GM18519 (cell line): ENCODE data around the gene PFKFB3.

Source experiments
- ATAC-seq: cut with Tn5 transposase; IDR thresholded peaks from one replicate; pipeline ENCODE4 v1.9.1; 2021; ENCODE audit warnings: mild to moderate bottlenecking, moderate library complexity; ENCODE audit not compliant: unreplicated experiment, low FRiP score

The PFKFB3 gene

DNA sequence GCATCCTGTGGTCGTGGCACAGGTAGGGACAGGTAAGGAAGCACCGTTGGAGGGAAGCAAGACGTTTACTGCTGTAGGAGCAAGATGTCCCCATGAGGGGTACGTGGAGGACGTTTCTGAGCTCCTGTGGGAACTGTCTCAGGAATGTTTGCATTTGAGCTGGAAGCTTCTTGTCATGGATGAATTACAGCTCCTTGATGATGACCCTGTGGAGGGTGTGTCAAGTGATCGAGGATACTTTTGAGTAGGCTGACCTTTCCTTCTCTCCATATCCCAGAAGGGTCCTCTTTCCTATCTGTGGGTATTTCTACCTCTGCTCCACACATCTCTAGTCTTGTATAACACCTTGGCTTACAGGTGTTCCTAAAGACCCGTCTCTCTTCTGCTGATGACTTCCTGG, 94.8 kb downstream of the PFKFB3 start:
- ATAC-seq: no peak

DNA sequence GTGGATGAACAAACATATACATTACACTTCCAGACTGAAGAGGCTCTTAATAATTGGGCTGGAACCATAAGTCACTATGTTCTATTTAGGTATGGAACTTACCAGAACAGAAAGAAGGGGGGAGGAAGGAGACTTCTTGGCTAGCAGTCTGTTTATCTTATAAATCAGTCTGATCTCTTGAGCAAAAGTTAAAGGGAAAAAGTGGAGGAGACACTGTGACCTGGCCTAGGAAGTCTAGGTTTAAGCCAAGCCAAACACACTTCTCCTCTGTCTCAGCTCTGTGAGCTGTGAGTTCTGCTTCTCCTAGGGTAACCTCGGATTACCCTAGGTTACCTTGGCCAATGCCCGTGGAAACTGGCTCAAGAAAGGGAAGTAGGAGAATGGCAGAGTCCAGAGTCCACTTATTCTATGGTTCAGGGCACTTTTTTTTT, 95.2 kb downstream of the PFKFB3 start:
- no peak for ATAC-seq

DNA sequence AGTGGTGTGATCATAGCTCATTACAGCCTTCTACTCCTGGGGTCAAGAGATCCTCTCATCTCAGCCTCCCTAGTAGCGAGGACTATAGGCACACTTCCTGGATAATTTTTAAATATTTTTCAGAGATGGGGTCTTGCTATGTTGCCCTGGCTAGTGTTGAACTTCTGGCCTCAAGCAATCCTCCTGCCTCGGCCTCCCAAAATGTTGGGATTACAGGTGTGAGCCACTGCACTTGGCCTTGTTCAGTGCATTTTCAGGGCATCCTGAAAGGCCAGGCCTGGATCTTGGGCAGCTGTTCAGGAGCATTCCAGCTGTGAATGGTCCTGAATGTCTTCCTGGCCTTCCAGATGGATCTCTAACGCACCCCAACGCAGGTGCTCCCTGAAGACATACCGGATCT, 95.7 kb downstream of the PFKFB3 start:
- no peak for ATAC-seq

DNA sequence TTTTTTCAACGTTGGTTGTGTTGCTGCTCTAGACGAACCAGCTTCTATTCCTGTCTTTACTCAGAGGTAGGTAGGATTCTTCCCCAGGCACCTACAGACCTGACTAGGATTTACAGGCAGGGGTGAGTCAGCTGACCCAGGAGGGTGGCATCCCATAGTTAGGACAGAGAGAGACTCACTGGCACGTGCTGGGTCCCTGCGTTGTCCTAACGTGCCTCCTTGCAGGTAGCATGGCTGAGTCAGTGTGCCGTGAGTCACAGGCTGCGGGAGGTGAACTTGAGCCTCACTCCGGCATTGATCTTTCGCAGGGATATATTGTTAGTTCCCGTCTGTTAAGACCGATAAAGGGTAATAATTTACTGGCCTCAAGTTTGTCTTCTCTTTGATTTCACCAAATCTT, 96.5 kb downstream of the PFKFB3 start:
- no peak for ATAC-seq

GRCh38 chr10:6299743-6300105, 97.0 kb downstream of the PFKFB3 start:
- ATAC-seq: no peak

DNA sequence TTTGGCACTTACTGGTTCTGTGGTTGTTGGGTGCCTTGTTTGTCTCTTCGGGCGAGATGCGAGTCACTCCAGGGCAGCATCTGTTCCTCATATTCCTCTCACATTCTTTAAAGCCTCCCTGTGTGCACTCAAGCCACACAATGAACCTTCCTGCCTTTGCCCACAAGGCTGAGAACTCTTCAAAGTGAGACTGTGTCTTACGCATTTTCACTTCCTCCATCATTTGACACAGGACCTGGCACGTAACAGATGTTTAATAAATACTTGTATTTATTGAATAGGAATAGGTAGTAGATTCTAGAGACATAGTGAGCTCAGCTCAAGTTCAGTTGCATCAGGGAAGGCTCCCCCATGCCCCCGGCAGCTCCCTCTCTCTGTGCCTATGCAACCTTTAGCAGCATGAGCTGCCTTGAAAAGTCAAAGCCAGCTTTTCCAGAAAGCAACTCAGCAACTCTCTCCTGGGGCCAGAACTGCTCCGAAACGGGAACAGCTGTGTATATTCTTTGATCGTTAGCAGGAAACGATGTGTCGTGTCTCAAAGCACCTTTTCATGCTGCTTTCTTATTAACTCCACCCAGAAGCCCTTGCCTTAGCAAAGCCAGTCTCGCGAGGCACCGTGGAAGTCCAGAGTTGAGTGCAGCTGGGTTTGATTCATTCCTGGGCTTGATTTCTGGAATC, 97.5 kb downstream of the PFKFB3 start:
- ATAC-seq: peak; percentile 79

GRCh38 chr10:6300784-6301460, 98.2 kb downstream of the PFKFB3 start:
- ATAC-seq: no peak

DNA sequence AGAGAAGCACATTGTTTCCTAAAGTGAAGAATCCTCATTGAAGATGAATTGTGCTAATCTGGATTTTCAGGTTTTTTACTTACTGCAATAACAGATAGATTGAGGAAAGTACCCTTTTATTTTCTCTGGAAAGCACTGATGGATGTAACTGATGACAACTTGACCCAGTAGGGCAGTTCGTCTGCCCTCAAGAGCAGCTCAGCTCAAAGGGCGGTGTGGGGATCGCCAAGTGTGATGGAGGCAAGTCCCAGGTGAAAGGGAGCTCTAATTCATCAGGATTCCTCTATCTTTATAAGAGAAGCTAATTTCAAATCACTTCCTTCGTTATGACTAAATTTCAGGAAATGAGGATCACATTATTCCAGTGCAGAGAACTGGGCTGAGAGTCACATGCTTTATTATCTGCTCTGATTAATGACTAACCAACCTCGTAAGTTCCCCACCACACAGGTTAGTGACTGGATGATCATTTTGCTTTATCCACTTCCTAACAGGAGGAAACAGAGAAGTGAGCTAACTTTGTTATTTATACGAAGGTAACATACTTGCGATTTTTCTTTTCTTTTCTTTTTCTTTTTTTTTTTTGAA, 98.8 kb downstream of the PFKFB3 start:
- ATAC-seq: no peak
